BE2C (cell line): Measurements from ENCODE around the gene GRIK5.

ENCODE experiments used
- DNase-seq: peaks from one replicate; pipeline ENCODE4 v3.0.0-alpha.2; 2020
- H3K27me3 ChIP-seq: fragments of 250-450 bp; sonication (Bioruptor Pico); 2 replicates; pipeline ENCODE4 v1.5.1; 2020; ENCODE audit warnings: mild to moderate bottlenecking
- H3K36me3 ChIP-seq: fragments of 250-450 bp; sonication (Bioruptor Pico); 2 replicates; pipeline ENCODE4 v1.5.1; 2020; ENCODE audit warnings: mild to moderate bottlenecking
- H3K4me1 ChIP-seq: fragments of 250-450 bp; sonication (Bioruptor Pico); 2 replicates; pipeline ENCODE4 v1.5.1; 2020
- H3K4me3 ChIP-seq: 2 replicates; pipeline ENCODE4 v1.5.1; 2011; ENCODE audit warnings: low read depth, low read length
- H3K9me3 ChIP-seq: fragments of 250-450 bp; sonication (Bioruptor Pico); 2 replicates; pipeline ENCODE4 v1.5.1; 2020
- CTCF ChIP-seq: IDR thresholded peaks from 2 replicates; pipeline ENCODE4 v1.5.1; 2012; ENCODE audit warnings: mild to moderate bottlenecking, low read depth, low read length

The GRIK5 gene

GRCh38 chr19:42080764-42081375 is 10.9 kb upstream of the GRIK5 start:
- Histone ChIP-seq H3K4me1 (no peaks in the 10 kb centered on the region), H3K27me3 (no peaks in the 10 kb centered on the region), H3K36me3 (peaks cover 60% of the 10 kb centered on the region), H3K4me3 (no peak overlapping the region), H3K9me3 (no peaks in the 10 kb centered on the region)
- TF ChIP-seq CTCF, result no peak
- no peak for DNase-seq

GRCh38 chr19:42079886-42080763 is 10.1 kb upstream of the GRIK5 start:
- no peak for TF ChIP-seq CTCF
- Histone ChIP-seq H3K9me3 (no peaks in the 10 kb centered on the region), H3K27me3 (no peaks in the 10 kb centered on the region), H3K4me3 (no peak overlapping the region), H3K4me1 (no peaks in the 10 kb centered on the region), H3K36me3 (peaks cover 60% of the 10 kb centered on the region)
- no peak for DNase-seq

GRCh38 chr19:42079276-42079669 is 9.3 kb upstream of the GRIK5 start:
- Histone ChIP-seq H3K9me3 (no peaks in the 10 kb centered on the region), H3K27me3 (no peaks in the 10 kb centered on the region), H3K4me1 (no peaks in the 10 kb centered on the region; the same call in 1 of the 2 replicates), H3K4me3 (no peak overlapping the region), H3K36me3 (peaks cover 58% of the 10 kb centered on the region)
- no peak for TF ChIP-seq CTCF
- DNase-seq, result no peak

- Histone ChIP-seq H3K27me3 (no peaks in the 10 kb centered on the region), H3K4me1 (no peaks in the 10 kb centered on the region; the same call in 1 of the 2 replicates), H3K4me3 (no peak overlapping the region), H3K9me3 (no peaks in the 10 kb centered on the region), H3K36me3 (peaks cover 57% of the 10 kb centered on the region)
- DNase-seq, result no peak
- no peak for TF ChIP-seq CTCF
Measured at GRCh38 chr19:42078538-42079275, 8.7 kb upstream of the GRIK5 start.

GRCh38 chr19:42078058-42078457 is 8.1 kb upstream of the GRIK5 start:
- H3K9me3 ChIP-seq, result no peaks in the 10 kb centered on the region
- no peak overlapping the region for H3K4me3 ChIP-seq
- H3K36me3 ChIP-seq, result peaks cover 51% of the 10 kb centered on the region
- no peak for DNase-seq
- no peaks in the 10 kb centered on the region for H3K27me3 ChIP-seq
- TF ChIP-seq CTCF, result no peak
- H3K4me1 ChIP-seq, result no peaks in the 10 kb centered on the region; the same call in 1 of the 2 replicates
